Activated T-helper 1 cell treated with Interleukin-2 at 50 U/mL for 16 hours (primary cell): ENCODE data around the gene DDX10.

Source experiments
- DNase-seq: peaks from one replicate; pipeline ENCODE4 v3.0.0-alpha.2; 2020; ENCODE audit warnings: low read depth

Gene DDX10

DNA sequence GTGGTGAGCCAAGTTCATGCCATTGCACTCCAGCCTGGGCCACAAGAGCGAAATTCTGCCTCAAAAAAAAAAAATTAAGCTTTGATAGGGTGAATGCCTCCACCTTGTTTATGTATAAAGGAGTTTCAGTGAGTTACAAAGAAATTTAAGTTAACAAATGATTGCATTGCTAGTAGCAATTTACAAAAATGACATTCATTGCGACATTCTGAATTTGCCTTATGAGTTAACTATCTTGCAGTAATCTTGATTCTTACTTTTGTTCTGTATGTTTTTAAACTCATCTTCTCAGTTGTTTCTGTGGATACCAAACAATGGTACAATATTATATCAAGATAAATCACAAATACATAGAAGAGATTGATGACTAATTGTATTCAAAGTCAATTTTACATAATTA, 207.0 kb downstream of the DDX10 start:
- no peak for DNase-seq

GRCh38 chr11:108872781-108873291, 208.0 kb downstream of the DDX10 start:
- DNase-seq: no peak

DNA sequence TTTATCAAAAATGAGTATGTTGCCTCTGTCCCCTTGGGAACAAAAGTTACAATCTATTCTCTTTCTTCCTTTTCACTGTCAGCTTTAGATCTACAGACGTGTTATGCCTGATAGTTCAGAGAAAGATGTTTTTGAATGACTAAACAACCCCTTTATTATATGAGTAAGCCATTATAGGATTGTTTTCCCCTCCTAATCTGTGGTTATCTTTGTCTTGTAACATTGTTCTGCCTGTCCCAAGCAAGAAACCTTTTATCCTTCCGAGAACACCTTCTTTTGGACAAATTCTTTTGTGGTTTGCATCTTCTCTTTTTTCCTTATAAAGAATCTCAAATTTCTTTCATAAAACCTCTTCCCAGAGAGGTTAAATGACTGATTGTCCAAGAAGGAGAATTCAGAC, 208.4 kb downstream of the DDX10 start:
- DNase-seq: no peak

GRCh38 chr11:108873941-108874340, 209.1 kb downstream of the DDX10 start:
- no peak for DNase-seq

GRCh38 chr11:108875134-108875533, 210.3 kb downstream of the DDX10 start:
- no peak for DNase-seq

GRCh38 chr11:108877178-108877577, 212.3 kb downstream of the DDX10 start:
- no peak for DNase-seq

DNA sequence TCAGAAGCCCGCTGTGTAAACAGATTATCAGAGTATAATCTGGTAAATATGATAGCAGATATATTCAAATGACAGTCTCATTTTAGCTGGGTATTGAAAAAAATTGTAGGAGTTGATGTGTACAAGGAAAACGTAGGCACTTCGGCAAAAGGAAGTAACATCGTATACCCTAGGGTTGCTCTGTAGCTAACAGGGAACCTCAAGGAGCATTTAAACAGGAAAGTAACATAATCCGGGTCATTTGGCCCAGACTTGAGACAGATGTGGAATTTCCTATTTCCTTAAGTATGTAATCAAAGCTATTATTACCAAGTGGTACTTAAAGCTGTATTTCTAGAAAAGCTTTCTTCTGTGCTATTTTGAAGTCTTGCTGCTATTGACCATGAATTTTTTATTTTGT, 215.6 kb downstream of the DDX10 start:
- no peak for DNase-seq

DNA sequence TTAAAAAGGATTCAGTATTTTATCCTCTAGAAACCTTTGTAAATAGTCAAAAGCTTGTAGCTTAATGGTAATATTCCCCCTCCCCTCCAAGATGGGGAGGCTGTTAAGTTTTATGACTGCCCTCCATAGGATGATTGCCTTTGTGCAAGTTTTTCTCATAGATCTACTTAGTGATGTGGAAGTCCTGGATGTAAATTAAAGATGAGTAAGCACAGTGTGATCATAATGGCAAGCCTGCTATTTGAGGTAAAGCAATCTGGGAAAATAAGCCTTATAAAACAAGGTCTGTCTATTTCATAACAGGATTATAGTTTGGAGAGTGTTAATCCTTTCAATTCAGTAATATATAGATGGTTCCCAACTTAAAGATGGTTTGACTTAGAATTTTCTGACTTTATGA, 216.3 kb downstream of the DDX10 start:
- no peak for DNase-seq

GRCh38 chr11:108882211-108882831, 217.5 kb downstream of the DDX10 start:
- DNase-seq: no peak

- DNase-seq: no peak
These were observed 221.3 kb downstream of the DDX10 start for GRCh38 chr11:108886005-108886659.

DNA sequence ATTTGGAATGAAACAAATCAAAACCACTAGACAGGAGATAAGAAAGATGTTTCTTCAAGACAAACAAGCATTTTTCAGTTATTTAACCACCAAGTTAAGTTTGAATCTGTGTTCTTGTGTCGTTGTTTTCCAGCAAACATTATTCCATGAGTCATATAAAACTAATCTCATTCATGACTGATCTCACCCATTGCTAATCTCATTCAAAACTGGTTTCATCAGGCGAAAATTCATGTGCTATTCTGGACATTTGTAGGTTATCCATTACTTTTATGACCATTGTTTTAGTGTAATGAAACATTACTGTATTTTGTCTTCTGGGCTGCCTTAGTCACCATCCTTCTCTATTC, 221.8 kb downstream of the DDX10 start:
- DNase-seq: no peak

- DNase-seq: no peak
These were observed 222.8 kb downstream of the DDX10 start for GRCh38 chr11:108887436-108888238.

- no peak for DNase-seq
These were observed 225.7 kb downstream of the DDX10 start for GRCh38 chr11:108890482-108891105.

GRCh38 chr11:108891143-108891542, 226.3 kb downstream of the DDX10 start:
- no peak for DNase-seq

GRCh38 chr11:108891909-108892511, 227.1 kb downstream of the DDX10 start:
- DNase-seq: no peak

DNA sequence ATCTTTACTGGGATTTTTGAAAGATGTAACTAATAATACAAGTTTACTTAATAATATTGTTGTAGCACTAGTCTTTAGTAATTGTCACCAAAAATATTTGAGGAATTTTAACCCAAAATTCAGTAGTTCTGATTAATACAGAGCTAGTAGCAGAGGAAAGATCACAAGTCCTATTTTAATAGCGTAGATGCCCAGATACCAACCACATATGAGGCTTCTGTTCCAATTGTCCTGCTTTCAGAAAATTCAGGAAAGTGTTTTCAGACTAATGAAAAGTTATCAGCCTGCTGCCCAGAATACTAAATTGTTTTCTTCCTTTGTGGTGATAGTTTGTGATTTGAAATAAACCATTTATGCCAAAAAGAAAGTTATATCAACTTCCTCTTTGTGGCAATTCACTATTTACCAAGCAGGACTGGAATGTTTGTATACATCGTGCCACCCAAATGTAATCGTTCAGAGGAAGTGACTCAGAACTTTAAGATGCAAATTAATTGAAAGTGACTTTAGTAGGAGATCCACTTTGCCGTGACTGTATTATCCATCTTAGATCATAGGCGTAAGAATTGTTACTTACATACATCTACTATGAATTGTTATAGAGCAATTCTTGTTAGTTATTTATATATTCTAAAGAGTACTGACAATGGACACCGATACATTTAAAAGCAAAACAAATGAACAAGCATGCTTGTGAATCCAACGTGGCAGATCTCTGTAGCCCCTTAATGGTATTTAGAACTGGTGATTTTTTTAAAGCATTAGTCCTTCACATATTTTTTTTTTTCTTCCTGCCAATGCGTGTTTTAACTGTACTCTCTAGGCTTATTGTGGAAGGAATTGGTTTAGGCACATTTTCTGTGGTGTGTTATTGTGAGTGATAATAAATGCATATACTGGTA, 231.0 kb downstream of the DDX10 start:
- DNase-seq: no peak

DNA sequence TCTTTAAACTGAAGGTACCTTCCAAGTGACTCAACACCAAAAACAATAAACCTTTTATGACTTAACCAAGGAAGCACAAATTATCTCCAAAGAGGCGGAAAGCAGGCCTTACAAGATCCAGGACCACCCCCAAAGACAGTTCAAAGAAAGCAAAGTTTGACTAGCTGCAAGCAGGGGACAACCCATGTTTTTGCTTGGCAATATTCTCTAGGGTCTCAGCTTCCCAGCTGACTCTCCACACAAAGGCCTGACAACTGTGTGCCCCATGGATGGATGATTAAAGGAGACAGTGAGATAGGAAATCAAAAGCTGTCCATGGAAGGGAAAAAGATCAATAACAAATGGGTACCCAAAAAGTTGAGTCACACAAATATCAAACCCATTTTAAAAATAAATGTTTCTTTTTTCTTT, 232.2 kb downstream of the DDX10 start:
- DNase-seq: no peak

GRCh38 chr11:108897916-108898315, 233.0 kb downstream of the DDX10 start:
- no peak for DNase-seq

DNA sequence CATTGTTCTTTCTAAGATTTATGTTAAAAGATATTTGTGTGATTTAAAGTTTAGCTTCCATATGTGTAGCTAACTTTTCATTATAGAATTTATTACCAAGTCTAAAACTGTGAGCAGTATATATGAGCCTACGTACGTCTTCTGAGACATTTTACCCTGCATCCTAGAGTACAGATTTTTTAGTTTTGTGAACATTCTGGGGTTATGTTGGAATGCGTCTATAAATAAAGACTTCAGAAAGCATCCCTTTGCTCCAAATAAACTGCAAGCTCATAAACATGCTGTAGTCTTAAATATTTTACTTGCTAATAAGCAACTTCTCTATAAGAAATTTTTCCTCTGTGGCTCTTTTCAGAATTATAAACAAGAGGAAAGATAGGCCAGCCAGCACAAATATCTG, 236.5 kb downstream of the DDX10 start:
- no peak for DNase-seq

DNA sequence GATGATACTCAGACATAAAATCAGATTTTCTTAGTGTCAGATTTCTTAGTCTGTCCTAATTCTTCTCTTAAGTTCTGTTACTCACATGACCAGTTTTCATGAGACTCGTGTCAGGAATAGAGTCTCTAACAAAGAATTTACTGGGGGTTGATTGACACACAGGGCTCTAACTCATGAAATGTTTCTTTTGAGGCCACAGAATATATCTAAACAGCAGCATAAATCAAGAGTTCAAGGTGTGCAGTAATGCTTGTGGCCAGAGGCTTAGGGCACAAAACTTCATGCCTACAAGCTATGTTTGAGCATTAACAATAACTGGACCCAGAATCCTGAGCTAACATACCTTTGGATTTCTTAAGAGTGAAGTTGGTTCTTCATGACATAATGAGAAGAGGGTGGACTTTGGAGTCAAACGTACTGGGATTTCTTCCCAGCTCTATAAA, 237.2 kb downstream of the DDX10 start:
- no peak for DNase-seq

DNA sequence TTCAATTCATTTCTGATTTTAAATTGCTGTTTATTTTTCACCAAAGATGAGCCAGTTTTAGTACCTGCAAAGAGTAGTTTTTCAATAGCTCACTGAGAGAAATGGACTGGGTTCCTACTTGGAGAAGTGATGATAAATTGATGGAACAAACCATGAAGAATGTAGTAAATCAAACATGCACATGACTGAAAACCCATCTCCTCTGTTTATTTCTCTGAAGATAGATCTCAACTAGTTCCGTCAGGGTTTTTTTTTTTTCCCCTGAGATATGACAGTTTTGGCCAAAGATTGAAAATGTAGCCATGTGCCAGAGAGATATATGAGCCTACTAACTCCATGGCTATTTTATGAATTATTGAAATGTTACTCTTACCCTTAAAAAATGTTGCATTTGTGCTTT, 239.6 kb downstream of the DDX10 start:
- no peak for DNase-seq
